SH-SY5Y (cell line): ENCODE measurements around the gene ABAT.

Experiments used
- GATA2 ChIP-seq: IDR thresholded peaks from 2 replicates; pipeline ENCODE4 v1.6.1; 2011; ENCODE audit warnings: mild to moderate bottlenecking, low read depth, low read length
- GATA3 ChIP-seq: IDR thresholded peaks from 2 replicates; pipeline ENCODE4 v1.6.1; 2011; ENCODE audit warnings: low read depth, mild to moderate bottlenecking, low read length, moderate library complexity

DNA sequence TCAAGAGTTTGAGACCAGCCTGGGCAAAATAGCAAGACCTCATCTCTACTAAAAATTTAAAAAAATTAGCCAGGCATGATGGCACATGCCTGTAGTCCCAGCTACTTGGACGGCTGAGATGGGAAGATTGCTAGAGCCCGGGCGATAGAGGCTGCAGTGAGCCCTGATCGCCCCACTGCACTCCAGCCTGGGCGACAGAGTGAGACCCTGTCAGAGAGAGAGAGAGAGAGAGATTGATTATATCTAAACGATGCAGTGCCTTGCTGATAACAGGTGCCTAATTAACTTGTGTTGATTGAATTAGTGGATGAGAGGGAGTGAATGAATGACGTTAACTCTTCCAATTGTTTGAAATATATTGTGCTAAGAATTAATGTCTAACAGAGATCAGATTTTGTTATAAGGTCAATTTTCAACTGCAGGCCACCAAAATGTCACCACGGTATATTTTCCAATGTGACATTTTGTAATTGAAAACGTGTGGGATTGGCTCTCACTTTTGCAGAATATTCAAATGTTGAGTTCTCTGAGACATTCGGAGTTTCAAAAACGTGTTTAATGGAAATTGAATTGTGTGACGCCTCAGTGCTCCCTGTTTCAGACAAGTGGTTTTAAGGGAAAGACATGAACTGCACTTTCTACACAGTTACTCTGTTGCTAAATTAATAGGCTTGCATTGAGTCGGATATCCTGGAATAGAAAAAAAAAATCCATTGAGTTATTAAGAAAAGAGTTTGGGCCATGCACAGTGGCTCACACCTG lies 53.6 kb downstream of the ABAT start:
- TF ChIP-seq GATA2 (peak; percentile 61), GATA3 (peak; percentile 49)
